ENCODE results near the gene ARMC2. TPM values are rescaled to one million over a fixed set of nuclear protein-coding genes. Genes with fewer than 3 reads are reported as not detected.

ARMC2 gene
- total RNA-seq, 1 donor = 0.86 TPM

DNA sequence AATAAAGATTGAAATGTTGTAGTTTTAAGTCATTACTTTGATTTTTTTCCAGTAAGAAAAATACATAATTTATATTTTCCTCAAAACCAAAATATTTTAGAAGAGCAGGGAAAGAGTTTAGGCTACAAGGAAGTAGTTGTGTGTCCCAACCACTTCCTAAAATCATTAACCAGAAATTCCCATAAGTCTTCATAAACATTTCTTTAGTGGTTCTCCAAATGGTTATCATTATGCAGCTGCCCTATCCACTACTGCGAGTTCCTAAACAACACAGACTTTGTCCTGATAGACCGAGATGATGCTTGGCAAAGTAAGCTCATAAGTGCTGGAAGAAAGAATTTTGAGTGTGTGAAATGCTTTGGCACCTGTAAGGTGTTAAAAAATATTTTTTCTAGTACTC, 93.6 kb downstream of the ARMC2 start:
- DNase-seq (ENCODE audit: low read depth) = peak; percentile 59
- TF ChIP-seq, protein P1, sequence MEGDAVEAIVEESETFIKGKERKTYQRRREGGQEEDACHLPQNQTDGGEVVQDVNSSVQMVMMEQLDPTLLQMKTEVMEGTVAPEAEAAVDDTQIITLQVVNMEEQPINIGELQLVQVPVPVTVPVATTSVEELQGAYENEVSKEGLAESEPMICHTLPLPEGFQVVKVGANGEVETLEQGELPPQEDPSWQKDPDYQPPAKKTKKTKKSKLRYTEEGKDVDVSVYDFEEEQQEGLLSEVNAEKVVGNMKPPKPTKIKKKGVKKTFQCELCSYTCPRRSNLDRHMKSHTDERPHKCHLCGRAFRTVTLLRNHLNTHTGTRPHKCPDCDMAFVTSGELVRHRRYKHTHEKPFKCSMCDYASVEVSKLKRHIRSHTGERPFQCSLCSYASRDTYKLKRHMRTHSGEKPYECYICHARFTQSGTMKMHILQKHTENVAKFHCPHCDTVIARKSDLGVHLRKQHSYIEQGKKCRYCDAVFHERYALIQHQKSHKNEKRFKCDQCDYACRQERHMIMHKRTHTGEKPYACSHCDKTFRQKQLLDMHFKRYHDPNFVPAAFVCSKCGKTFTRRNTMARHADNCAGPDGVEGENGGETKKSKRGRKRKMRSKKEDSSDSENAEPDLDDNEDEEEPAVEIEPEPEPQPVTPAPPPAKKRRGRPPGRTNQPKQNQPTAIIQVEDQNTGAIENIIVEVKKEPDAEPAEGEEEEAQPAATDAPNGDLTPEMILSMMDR (IDR thresholded peaks at IDR 0.05; ENCODE audit: insufficient read depth, low read depth, low read length) = no peak
- no peak overlapping the region for H3K4me3 ChIP-seq (ENCODE audit: low read depth, low read length)

DNA sequence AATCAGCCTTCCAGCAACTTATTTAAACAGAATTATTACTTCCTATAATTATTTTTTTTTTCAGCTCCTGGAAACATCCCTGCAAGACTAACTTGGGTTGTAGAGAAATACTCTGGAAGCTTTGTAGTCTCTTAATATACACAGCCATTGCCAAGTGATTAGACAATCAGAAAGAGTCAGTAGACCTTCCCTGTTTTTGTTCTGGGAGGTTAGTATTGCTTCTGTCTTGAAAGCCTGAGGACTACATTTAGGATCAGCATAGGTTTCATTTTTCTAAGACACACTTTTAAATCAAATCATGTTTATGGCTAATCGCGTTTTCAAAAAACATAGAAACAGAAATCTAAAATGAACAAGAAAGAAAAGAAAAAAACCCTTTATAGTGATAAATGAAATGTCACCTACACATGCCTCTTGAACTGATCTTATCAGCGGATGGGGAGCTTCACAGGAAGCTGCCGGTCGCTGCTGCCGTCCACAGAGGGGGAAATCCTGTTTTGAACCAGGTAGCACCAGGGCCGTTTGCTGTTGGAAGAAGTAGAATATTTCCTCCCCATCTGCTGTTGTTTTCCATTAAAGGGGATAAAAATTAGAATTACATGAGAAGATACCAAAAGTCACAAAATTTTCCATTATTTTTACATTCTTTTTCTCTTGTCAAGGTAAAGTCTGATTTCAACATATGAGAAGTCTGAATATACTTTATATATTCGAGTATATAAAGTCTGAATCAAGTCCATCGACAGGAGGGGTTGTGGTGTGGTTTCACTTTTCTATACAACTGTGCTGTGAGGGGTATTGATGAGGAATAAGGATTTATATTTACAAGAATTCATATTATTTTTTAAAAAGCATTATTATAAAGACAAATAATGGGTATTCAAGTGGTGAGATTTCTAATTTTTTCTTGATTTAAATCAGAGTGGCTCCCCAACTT, 94.6 kb downstream of the ARMC2 start:
- TF ChIP-seq, protein P1 (IDR thresholded peaks at IDR 0.05; ENCODE audit: insufficient read depth, low read depth, low read length) = no peak
- DNase-seq (ENCODE audit: low read depth) = no peak
- H3K4me3 ChIP-seq (ENCODE audit: low read depth, low read length) = no peak overlapping the region

- DNase-seq (ENCODE audit: low read depth) = no peak
- TF ChIP-seq, protein P1 (IDR thresholded peaks at IDR 0.05; ENCODE audit: insufficient read depth, low read depth, low read length) = no peak
- H3K4me3 ChIP-seq (ENCODE audit: low read depth, low read length) = no peak overlapping the region
Observed at GRCh38 chr6:108944071-108944470, 95.8 kb downstream of the ARMC2 start.

DNA sequence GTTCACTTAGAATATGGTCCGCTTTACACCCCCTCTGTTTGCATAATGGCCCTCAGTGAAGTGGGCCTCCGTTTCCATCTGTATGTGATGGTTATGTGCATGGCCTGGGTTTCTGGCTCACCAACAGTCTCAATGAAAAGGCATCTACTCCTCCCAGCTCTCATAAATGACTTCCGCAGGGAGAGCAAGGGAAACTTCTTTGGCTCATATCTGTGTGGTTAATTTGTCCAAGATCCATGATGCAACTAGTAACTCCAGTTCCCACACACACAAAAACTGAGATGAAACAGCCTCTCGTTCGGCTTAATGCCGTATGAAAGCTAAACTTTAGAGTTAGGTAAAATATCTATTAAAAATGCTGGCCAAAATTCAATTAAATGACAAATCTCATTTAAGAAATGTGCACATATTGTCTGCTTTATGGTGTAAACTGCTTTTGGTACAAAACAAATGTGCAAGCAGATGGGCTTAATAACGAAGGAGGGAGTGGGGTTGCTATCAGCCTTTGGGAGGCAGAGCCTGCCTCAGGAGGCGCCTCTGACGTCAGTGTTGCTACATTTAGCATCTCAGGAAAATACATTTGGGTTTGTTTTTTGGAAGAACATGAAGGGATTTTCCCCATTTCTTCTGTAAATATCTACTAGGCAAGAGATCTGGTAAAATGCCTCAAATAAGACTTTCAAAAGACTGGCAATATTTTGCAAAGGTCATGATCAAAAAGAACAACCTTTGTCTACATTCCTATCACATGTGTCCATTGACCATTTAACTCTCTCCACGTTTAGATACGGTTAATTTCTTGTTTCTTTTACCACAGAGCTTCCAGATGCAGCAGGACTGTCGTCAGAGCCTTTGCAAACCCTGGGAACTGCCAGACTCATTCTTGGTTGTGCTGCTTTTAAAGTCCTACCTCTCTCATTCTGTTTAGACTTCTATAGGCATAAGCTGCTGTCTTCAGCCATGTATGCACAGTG, 96.8 kb downstream of the ARMC2 start:
- TF ChIP-seq, protein P1 (IDR thresholded peaks at IDR 0.05; ENCODE audit: insufficient read depth, low read depth, low read length) = no peak
- peak overlapping the region; percentile 12 for H3K4me3 ChIP-seq (ENCODE audit: low read depth, low read length)
- DNase-seq (ENCODE audit: low read depth) = peak; percentile 97

DNA sequence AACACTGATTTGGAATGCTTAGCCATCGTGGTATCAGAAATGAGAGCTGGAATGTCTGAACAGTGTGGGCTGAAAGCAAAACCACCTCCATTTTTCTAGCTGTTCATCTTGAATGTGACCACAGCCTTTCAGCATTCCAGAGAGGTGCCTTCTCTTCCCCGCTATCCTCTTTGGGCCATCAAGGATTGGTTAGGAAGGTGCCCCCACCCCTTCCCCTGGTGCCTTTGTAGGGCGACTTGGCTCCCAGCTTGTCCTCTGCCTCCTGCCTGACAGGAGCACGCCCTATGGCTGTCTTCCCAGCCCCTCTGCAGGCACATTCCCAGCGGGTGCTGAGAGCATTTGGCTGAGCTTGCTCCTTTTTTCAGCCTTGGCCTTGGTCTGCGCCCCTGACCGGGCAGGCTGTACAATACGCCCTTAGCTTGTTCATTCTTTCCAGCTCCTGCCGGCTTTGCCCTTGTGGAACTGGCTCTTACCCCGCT, 97.5 kb downstream of the ARMC2 start:
- peak; percentile 66 for DNase-seq (ENCODE audit: low read depth)
- peak overlapping the region; percentile 12 for H3K4me3 ChIP-seq (ENCODE audit: low read depth, low read length)
- TF ChIP-seq, protein P1 (IDR thresholded peaks at IDR 0.05; ENCODE audit: insufficient read depth, low read depth, low read length) = no peak

DNA sequence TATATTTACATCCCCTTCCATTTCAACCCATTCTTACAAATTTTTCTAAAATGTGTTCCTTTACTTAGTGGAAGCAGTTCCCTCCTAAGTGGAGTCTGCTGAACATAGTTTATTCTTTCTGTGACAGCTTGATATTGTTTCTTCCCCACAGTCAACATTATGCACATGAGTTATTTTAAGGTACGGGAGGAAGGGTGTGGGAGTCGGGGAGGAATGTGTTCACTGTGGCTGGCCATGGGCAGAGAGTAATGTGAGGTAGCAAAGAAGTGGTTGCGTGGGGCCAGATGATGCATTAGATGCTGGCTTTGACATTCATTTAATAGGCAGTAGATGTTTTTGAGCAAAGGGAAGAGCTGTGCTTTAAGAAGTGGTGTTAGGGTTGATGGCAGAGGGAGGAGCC, 98.5 kb downstream of the ARMC2 start:
- TF ChIP-seq, protein P1 (IDR thresholded peaks at IDR 0.05; ENCODE audit: insufficient read depth, low read depth, low read length) = no peak
- DNase-seq (ENCODE audit: low read depth) = peak; percentile 92
- no peak overlapping the region for H3K4me3 ChIP-seq (ENCODE audit: low read depth, low read length)
